IMR-90 (cell line): ENCODE measurements around the gene TCF12. TPM values are rescaled to one million over a fixed set of nuclear protein-coding genes. Genes with fewer than 3 reads are reported as not detected.

ENCODE experiments used
- ATAC-seq: fragments of 200-7000 bp; cut with Tn5 transposase; 2 replicates; pipeline ENCODE4 v1.9.1; 2020; ENCODE audit warnings: low read depth, mild to moderate bottlenecking, moderate library complexity
- BruUV-seq: library from RNA; stranded (reverse); fragments of 400-500 nt; replicated peaks from 2 replicates; lab custom pipeline; 2021; lab: Mats Ljungman, UMichigan
- CTCF ChIA-PET: fragments of 300-600 bp; formaldehyde crosslinking; extraction: SDS; loops from one replicate; lab custom pipeline; 2021; ENCODE audit warnings: antibody characterized with exemption; lab: Yijun Ruan, JAX
- POLR2A ChIA-PET: fragments of 300-600 bp; sonication (Branson Sonifier 250); formaldehyde crosslinking; loops from one replicate; lab custom pipeline; 2022; ENCODE audit warnings: antibody characterized with exemption; ENCODE audit not compliant: unreplicated experiment; lab: Charles Lee
- DNase-seq: peaks from one replicate; pipeline ENCODE4 v3.0.0; 2013
- H2AFZ ChIP-seq: replicated peaks from 2 replicates; pipeline ENCODE3; 2013; ENCODE audit warnings: low read length, mild to moderate bottlenecking; ENCODE audit not compliant: poor library complexity
- H2AK5ac ChIP-seq: 2 replicates; pipeline ENCODE4 v1.6.1; 2013; ENCODE audit warnings: low read depth, low read length, inconsistent platforms
- H2AK9ac ChIP-seq: replicated peaks from 2 replicates; pipeline ENCODE3; 2013; ENCODE audit warnings: mild to moderate bottlenecking, low read depth, low read length, moderate library complexity; ENCODE audit not compliant: poor library complexity
- H2BK120ac ChIP-seq: 2 replicates; pipeline ENCODE4 v1.6.1; 2013; ENCODE audit warnings: low read depth, low read length, inconsistent platforms
- H2BK15ac ChIP-seq: 3 replicates; pipeline ENCODE4 v1.6.1; 2013; ENCODE audit warnings: low read depth, low read length, inconsistent platforms
- H2BK20ac ChIP-seq: 2 replicates; pipeline ENCODE4 v1.6.1; 2013; ENCODE audit warnings: low read depth, mild to moderate bottlenecking, inconsistent platforms, low read length, moderate library complexity
- H2BK5ac ChIP-seq: 2 replicates; pipeline ENCODE4 v1.6.1; 2013; ENCODE audit warnings: mild to moderate bottlenecking, low read depth, low read length, inconsistent platforms; ENCODE audit not compliant: poor library complexity, severe bottlenecking
- H3K14ac ChIP-seq: replicated peaks from 2 replicates; pipeline ENCODE4 v1.6.1; 2013; ENCODE audit warnings: low read depth, low read length, inconsistent platforms
- H3K18ac ChIP-seq: 2 replicates; pipeline ENCODE4 v1.6.1; 2013; ENCODE audit warnings: low read depth, low read length, control low read depth
- H3K23ac ChIP-seq: 2 replicates; pipeline ENCODE4 v1.6.1; 2013; ENCODE audit warnings: low read depth, low read length, inconsistent platforms
- H3K27ac ChIP-seq: 2 replicates; pipeline ENCODE4 v1.5.1; 2013; ENCODE audit warnings: mild to moderate bottlenecking, control low read depth, low read length; ENCODE audit not compliant: insufficient read depth
- H3K27me3 ChIP-seq: 2 replicates; pipeline ENCODE4 v1.6.1; 2013; ENCODE audit warnings: low read length; ENCODE audit not compliant: control insufficient read depth, insufficient read depth
- H3K36me3 ChIP-seq: 2 replicates; pipeline ENCODE4 v1.6.1; 2013; ENCODE audit warnings: low read length, mixed read lengths; ENCODE audit not compliant: control insufficient read depth, insufficient read depth
- H3K4ac ChIP-seq: 2 replicates; pipeline ENCODE4 v1.6.1; 2013; ENCODE audit warnings: low read depth, low read length, inconsistent platforms
- H3K4me1 ChIP-seq: 2 replicates; pipeline ENCODE4 v1.6.1; 2013; ENCODE audit warnings: low read length, mixed read lengths; ENCODE audit not compliant: control insufficient read depth, insufficient read depth
- H3K4me2 ChIP-seq: 2 replicates; pipeline ENCODE4 v1.6.1; 2013; ENCODE audit warnings: low read depth, mild to moderate bottlenecking, control low read depth, low read length, moderate library complexity
- H3K4me3 ChIP-seq: 2 replicates; pipeline ENCODE4 v1.5.1; 2013; ENCODE audit warnings: low read depth, mild to moderate bottlenecking, control low read depth, low read length, moderate library complexity; ENCODE audit not compliant: insufficient read depth
- H3K56ac ChIP-seq: 2 replicates; pipeline ENCODE4 v1.6.1; 2013; ENCODE audit warnings: low read length, inconsistent platforms; ENCODE audit not compliant: insufficient read depth; ENCODE audit errors: extremely low read depth
- H3K79me1 ChIP-seq, 2 experiments: 2 replicates each; pipeline ENCODE4 v1.6.1; 2013; ENCODE audit warnings: low read length in 2 of 2, inconsistent platforms in 1 of 2, low read depth in 1 of 2
- H3K9ac ChIP-seq: 2 replicates; pipeline ENCODE4 v1.6.1; 2013; ENCODE audit warnings: low read depth, low read length, control low read depth
- H3K9me1 ChIP-seq: 2 replicates; pipeline ENCODE4 v1.6.1; 2013; ENCODE audit warnings: low read length, inconsistent platforms; ENCODE audit not compliant: insufficient read depth
- H3K9me3 ChIP-seq: 2 replicates; pipeline ENCODE4 v1.6.1; 2013; ENCODE audit warnings: low read length; ENCODE audit not compliant: control insufficient read depth, insufficient read depth
- H4K20me1 ChIP-seq: 2 replicates; pipeline ENCODE4 v1.6.1; 2013; ENCODE audit warnings: low read length, inconsistent platforms; ENCODE audit not compliant: insufficient read depth
- H4K5ac ChIP-seq: 2 replicates; pipeline ENCODE4 v1.6.1; 2013; ENCODE audit warnings: mild to moderate bottlenecking, low read depth, low read length, control low read depth
- H4K8ac ChIP-seq, 2 experiments: 2 replicates each; pipeline ENCODE4 v1.6.1; 2013; ENCODE audit warnings: low read depth in 2 of 2, low read length in 2 of 2, control low read depth in 1 of 2, inconsistent platforms in 1 of 2
- H4K91ac ChIP-seq: 2 replicates; pipeline ENCODE4 v1.6.1; 2013; ENCODE audit warnings: low read depth, low read length, inconsistent platforms; ENCODE audit not compliant: insufficient read depth
- BHLHE40 ChIP-seq: fragments of 150-350 bp; IDR thresholded peaks from 2 replicates; pipeline ENCODE4 v1.6.1; 2016; ENCODE audit warnings: mild to moderate bottlenecking, low read depth, low read length
- CEBPB ChIP-seq: IDR thresholded peaks from 2 replicates; pipeline ENCODE4 v1.6.1; 2012; ENCODE audit warnings: low read depth, low read length, improper control_type of control experiment
- CHD1 ChIP-seq: IDR thresholded peaks from 2 replicates; pipeline ENCODE4 v1.6.1; 2012; ENCODE audit warnings: low read depth, low read length, improper control_type of control experiment
- CTCF ChIP-seq: conservative IDR thresholded peaks from 2 replicates; pipeline ENCODE4 v1.5.1; 2012; ENCODE audit warnings: mild to moderate bottlenecking, low read depth, low read length, improper control_type of control experiment
- ELK1 ChIP-seq: fragments of 150-350 bp; IDR thresholded peaks from 2 replicates; pipeline ENCODE4 v1.6.1; 2016; ENCODE audit warnings: low read depth, mild to moderate bottlenecking, low read length, moderate library complexity, borderline replicate concordance
- FOS ChIP-seq: fragments of 150-350 bp; IDR thresholded peaks from 2 replicates; pipeline ENCODE4 v1.6.1; 2016; ENCODE audit warnings: low read depth, low read length
- MAFK ChIP-seq: IDR thresholded peaks from 2 replicates; pipeline ENCODE4 v1.6.1; 2012; ENCODE audit warnings: low read depth, low read length, improper control_type of control experiment
- MAZ ChIP-seq: IDR thresholded peaks from 2 replicates; pipeline ENCODE4 v1.6.1; 2012; ENCODE audit warnings: low read depth, mild to moderate bottlenecking, low read length, improper control_type of control experiment, moderate library complexity, borderline replicate concordance
- MXI1 ChIP-seq: IDR thresholded peaks from 2 replicates; pipeline ENCODE4 v1.6.1; 2012; ENCODE audit warnings: low read depth, mild to moderate bottlenecking, low read length, moderate library complexity, borderline replicate concordance
- NFE2L2 ChIP-seq: fragments of 150-350 bp; IDR thresholded peaks from 2 replicates; pipeline ENCODE4 v1.6.1; 2016; ENCODE audit warnings: low read depth, mild to moderate bottlenecking, low read length
- POLR2A ChIP-seq: IDR thresholded peaks from 2 replicates; pipeline ENCODE4 v1.6.1; 2012; ENCODE audit warnings: mild to moderate bottlenecking, low read depth, low read length
- RAD21 ChIP-seq: IDR thresholded peaks from 2 replicates; pipeline ENCODE4 v1.6.1; 2012; ENCODE audit warnings: low read length, improper control_type of control experiment
- RCOR1 ChIP-seq: IDR thresholded peaks from 2 replicates; pipeline ENCODE4 v1.6.1; 2012; ENCODE audit warnings: mild to moderate bottlenecking, low read length, improper control_type of control experiment; ENCODE audit not compliant: insufficient replicate concordance
- RFX5 ChIP-seq: IDR thresholded peaks from 2 replicates; pipeline ENCODE4 v1.8.0; 2012; ENCODE audit warnings: low read depth, mild to moderate bottlenecking, low read length, moderate library complexity
- SMC3 ChIP-seq: fragments of 150-350 bp; IDR thresholded peaks from 2 replicates; pipeline ENCODE4 v1.6.1; 2016; ENCODE audit warnings: low read depth, mild to moderate bottlenecking, antibody characterized with exemption, low read length, moderate library complexity
- USF2 ChIP-seq: fragments of 150-350 bp; IDR thresholded peaks from 2 replicates; pipeline ENCODE4 v1.6.1; 2017; ENCODE audit warnings: mild to moderate bottlenecking, antibody characterized with exemption, low read length, low read depth
- WGBS, 2 experiments: methylation state at CpG; one replicate each; pipeline versions ENCODE4 v1.1.5 to v1.1.7; 2013; ENCODE audit warnings: missing lambda C conversion rate in 2 of 2; ENCODE audit not compliant: insufficient read length in 1 of 2; ENCODE audit errors: extremely low coverage in 2 of 2; 5-methylcytosine and 5-hydroxymethylcytosine counted together
- dilution Hi-C: fragments of 300-500 bp; cut with HindIII; formaldehyde crosslinking; loops from one replicate; pipeline ENCODE4 v1.14.3; 2018; ENCODE audit warnings: low sequenced_read_pairs; ENCODE audit not compliant: unreplicated experiment
- in situ Hi-C: fragments of 300-500 bp; cut with MboI; formaldehyde crosslinking; loops from 3 replicates; pipeline ENCODE4 v1.14.3; 2019; ENCODE audit warnings: low sequenced_read_pairs, inconsistent platforms, mixed read lengths
- intact Hi-C: fragments of 100-400 bp; cut with micrococcal nuclease; formaldehyde crosslinking; loops from 2 replicates; pipeline ENCODE4 v1.10.0; 2022
- polyA plus RNA-seq, 3 experiments: library from polyadenylated mRNA; depleted of rRNA; stranded (reverse); fragments of >200 nt; gene quantifications; 2 replicates each; pipeline ENCODE4 v1.2.3, GENCODE V29; 2012; ENCODE audit warnings: low replicate concordance in 1 of 3
- total RNA-seq: library from RNA; depleted of rRNA; stranded (reverse); fragments of >200 nt; gene quantifications from 2 replicates; pipeline ENCODE4 v1.2.3, GENCODE V29; 2012

TCF12 gene
- total and polyA plus RNA-seq, 2 of the 4 experiments (the other 2 are of a cell fraction), result 79.4 to 160 TPM

- no peaks in the 10 kb centered on the region for H3K36me3 ChIP-seq
- no peak overlapping the region for H3K27ac ChIP-seq
- no peak overlapping the region for H3K18ac ChIP-seq
- H3K27me3 ChIP-seq, result no peaks in the 10 kb centered on the region
- 100% methylated on average over 2 of the region's 9 CpGs; no CpG with 5 or more reads in 1 of the 2 experiments for WGBS, 2 experiments
- H4K5ac ChIP-seq, result no peak overlapping the region
- no peak overlapping the region for H4K8ac ChIP-seq
- dilution Hi-C loops, result no loop called here
- in situ Hi-C loops, result no loop called here
- H4K20me1 ChIP-seq, result peaks cover 71% of the 10 kb centered on the region
- H3K4me3 ChIP-seq, result no peak overlapping the region
- no peak overlapping the region for H3K4me2 ChIP-seq
- H2BK5ac ChIP-seq, result no peak overlapping the region
- H3K9ac ChIP-seq, result no peak overlapping the region
- H2BK15ac ChIP-seq, result no peak overlapping the region
- H3K14ac ChIP-seq, result no peak overlapping the region
- intact Hi-C loops, result no loop called here
- H2BK20ac ChIP-seq, result no peak overlapping the region
- peaks cover 40 to 65% of the 10 kb centered on the region in 2 experiments for H3K79me1 ChIP-seq
- POLR2A ChIA-PET, result no interaction called here
- H3K56ac ChIP-seq, result no peak overlapping the region
- H2AK9ac ChIP-seq, result no peak overlapping the region
- H2AK5ac ChIP-seq, result no peak overlapping the region
- H3K9me3 ChIP-seq, result no peaks in the 10 kb centered on the region
- ATAC-seq, result no peak
- peaks cover 3% of the 10 kb centered on the region for H3K9me1 ChIP-seq
- H3K4ac ChIP-seq, result no peak overlapping the region
- peaks cover under 1% of the 10 kb centered on the region; the same call in 1 of the 2 replicates for H3K4me1 ChIP-seq
- no peak overlapping the region for H2BK120ac ChIP-seq
- TF ChIP-seq CHD1 (no peak), MAFK (no peak), RAD21 (no peak), BHLHE40 (no peak), FOS (no peak), RFX5 (no peak), MXI1 (no peak), POLR2A (no peak), ELK1 (no peak), USF2 (no peak), NFE2L2 (no peak), SMC3 (no peak), CTCF (no peak), RCOR1 (no peak), MAZ (no peak), CEBPB (no peak)
- no peak overlapping the region for H4K91ac ChIP-seq
- H2AFZ ChIP-seq, result no peak overlapping the region
- CTCF ChIA-PET, result no interaction called here
- H3K23ac ChIP-seq, result no peak overlapping the region
- no peak for DNase-seq
- BruUV-seq, result no TSS peak
These were observed 50.9 kb downstream of the TCF12 start for GRCh38 chr15:56969265-56969895.
